TTC549 (cell line): ENCODE measurements around the gene TRPM3.

Experiments
- FAIRE-seq: peaks from 2 replicates; lab custom pipeline; 2012; peaks lifted over from hg19 to GRCh38; lab: Jason Lieb, UNC

The TRPM3 gene

GRCh38 chr9:70947086-70947485 is 174.3 kb downstream of the TRPM3 start:
- no peak for FAIRE-seq

DNA sequence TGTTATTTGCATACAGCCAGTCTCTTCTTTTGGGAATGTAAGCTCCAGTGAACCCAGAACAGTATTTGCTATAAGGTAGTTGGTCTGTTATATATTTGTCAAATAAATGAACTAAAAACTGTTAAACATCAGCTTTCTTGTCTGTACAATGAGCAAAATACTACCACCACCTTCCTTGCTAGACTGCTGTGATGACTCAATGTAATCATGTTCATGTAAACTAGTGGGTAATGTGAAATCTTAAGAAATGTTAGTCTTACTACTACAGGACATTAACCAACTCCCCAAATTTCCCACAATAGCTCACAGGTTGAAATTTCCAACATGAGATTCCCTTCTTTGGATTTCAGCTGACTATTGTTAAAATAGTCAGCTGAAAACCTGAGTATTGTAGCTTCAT is 176.1 kb downstream of the TRPM3 start:
- no peak for FAIRE-seq

GRCh38 chr9:70941191-70941590 is 180.2 kb downstream of the TRPM3 start:
- no peak for FAIRE-seq

DNA sequence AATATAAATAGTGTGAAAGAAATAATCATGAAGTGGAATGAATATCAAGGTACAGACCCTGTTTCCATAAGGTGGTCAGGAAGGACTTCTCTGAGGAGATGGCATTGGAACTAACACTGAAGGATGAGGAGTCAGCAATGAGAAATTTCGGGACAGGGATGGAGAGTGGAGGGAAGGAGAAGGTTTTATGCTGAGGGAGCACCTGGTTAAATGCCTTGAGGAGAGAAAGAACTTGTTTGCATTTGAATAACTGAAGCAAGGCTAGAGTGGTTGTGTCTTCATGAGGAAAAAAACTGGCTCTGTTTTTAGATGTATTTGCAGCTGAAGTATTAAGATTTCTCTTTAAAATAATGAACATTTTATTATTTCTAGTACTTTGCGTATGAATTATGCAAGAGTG is 180.8 kb downstream of the TRPM3 start:
- no peak for FAIRE-seq

DNA sequence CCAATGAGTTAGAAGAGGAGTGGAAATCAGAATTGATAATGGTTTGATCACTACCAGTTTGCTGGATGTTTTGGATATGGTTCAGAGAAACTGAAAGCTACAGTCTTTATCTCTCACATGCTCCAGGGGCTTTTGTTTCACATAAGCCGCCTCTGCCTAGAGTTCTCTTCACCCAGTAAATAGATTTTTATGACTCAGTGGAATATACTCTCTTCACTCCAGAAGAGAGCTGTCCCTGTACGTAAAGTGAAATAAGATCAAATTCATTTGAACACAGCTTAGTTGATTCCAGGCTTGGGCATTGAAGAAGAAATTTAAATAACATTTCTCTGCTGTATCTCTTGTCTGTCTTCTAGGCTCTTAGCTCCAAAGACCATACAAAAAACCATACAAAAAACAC is 184.9 kb downstream of the TRPM3 start:
- FAIRE-seq = no peak

- FAIRE-seq = no peak
Measured at GRCh38 chr9:70935856-70936255, 185.6 kb downstream of the TRPM3 start.

DNA sequence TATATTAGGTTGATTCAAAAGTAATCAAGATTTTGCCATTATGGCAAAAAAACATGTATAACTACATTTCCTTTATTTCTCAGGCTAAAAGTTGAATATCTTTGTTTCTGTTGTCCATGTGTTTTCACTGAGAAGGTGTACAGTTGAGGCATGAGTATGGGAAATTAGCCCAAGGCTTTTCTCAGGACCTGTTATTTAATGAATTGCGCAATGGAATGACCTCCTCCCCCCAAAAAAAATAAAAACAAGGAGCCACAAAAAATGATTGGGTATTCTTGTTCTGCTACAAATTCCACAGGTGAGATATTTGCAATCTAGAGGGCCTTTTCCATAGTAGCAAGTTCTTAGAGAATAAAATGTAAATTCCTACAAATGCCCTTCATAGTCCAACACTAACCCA is 186.8 kb downstream of the TRPM3 start:
- FAIRE-seq = no peak

DNA sequence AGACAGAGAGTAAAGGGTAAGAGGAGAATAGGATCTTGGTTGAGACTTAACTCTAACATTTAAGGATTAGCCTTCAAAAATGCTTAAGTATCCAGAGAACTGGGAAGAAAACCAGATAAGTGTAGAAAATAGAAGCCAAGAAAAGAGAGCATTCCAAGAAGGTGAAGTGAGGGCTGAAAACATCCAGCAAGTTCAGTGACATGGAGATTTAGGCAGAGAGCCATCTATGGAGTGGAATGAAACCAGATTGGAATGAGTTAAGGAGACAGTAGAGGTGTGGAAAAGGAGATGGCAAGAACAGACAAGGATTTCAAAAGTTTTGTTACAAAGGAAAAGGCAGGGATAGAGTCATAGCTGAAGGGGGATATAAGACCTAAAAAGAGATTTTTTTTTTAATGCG is 188.1 kb downstream of the TRPM3 start:
- FAIRE-seq = no peak

DNA sequence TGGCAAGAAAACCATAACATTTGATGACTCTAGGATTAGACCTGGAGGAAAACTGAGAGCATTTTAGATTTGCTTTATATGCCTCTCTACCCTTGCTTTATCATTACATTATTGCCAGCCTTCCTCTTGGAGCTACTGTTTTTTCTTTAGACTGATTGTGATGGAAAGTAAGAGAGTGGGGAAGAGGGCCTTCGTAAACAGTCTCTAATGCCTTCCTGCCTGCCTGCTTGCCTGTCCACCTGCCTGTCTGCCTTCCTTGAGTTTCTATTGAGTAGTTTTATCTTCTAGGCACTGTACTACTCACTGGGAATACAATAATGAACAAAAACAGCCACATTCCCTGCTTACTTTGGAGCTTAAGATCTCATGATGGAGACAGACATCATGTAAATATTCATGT is 189.3 kb downstream of the TRPM3 start:
- no peak for FAIRE-seq

- no peak for FAIRE-seq
Measured at GRCh38 chr9:70927530-70927929, 193.9 kb downstream of the TRPM3 start.

- FAIRE-seq = no peak
Measured at GRCh38 chr9:70924895-70925547, 196.4 kb downstream of the TRPM3 start.

DNA sequence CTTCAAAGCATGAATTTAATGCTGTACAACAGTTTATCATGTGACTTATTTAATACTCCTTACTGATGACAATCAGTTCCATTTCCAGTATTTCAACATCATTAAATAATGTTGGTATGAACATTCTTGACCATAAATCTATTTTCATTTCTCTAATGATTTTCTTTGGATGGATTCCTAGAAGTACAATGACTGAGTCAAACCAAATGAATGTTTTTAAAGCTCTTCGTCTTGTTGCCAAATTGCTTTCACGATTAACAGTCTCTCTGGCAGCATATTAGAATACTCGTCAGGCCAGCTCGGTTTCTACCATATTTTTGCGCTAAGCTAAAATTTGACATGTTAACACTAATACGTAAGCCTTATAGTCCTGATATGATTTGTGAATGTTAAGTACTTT is 197.0 kb downstream of the TRPM3 start:
- FAIRE-seq = no peak

GRCh38 chr9:70923961-70924360 is 197.5 kb downstream of the TRPM3 start:
- FAIRE-seq = no peak

GRCh38 chr9:70921136-70921535 is 200.3 kb downstream of the TRPM3 start:
- FAIRE-seq = no peak

GRCh38 chr9:70917277-70917676 is 204.1 kb downstream of the TRPM3 start:
- no peak for FAIRE-seq

DNA sequence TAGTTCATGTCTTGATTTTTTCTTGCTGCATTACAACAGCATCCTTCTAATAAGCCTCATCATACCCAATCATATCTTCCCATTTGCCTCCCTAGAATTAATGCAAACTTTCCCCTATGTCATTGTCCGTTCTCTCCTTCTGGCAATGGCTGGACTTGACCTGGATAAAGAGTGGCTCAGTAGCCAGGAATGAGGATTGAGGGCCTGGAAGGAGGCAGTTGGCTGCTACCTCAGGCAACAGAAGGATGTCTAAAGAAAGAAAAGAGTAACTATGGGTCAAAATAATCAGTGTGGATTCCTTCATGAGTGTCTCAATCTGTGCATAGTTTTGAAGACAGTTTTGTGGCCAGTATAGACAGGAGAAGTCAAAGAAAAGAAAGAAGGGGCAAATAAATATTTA is 209.6 kb downstream of the TRPM3 start:
- FAIRE-seq = no peak

DNA sequence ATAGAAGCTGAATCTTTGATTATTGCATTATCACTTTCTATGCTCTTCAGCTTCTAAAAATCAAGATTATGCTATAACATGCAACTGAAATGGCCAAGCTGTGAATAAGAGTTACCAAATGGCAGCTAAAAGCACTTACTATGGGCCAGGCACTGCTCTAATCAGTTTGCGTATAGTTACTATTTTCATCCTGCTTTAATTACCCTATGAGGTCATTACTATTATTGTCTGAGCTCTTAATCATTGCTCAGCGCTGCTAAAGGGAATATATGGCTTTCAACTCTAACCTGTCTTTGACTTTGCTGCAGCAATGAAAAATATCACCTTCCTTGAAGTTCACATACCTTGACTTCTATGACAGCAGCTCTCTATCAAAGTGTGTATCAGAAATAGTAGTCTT is 210.8 kb downstream of the TRPM3 start:
- FAIRE-seq = no peak

DNA sequence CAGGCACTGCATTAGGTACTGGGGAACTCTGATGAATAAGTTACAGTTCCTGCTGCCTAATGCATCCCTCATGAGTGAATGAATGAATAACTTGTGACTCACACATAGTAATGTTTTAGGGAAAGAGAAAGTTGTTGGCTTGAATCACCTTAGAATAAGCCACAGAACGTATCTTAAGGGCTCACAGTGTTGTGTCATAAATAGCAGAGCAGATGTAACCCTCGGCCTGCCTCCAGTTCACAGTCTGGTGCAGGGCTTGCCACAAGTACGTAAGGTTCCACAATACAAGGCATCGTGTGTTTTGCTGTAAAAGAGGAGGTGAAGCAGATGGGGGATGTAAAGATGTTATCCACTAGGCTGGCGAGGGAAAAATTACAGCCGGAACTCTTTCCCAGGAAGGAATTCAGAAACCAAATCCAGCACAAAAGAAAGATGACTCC is 218.7 kb downstream of the TRPM3 start:
- no peak for FAIRE-seq

DNA sequence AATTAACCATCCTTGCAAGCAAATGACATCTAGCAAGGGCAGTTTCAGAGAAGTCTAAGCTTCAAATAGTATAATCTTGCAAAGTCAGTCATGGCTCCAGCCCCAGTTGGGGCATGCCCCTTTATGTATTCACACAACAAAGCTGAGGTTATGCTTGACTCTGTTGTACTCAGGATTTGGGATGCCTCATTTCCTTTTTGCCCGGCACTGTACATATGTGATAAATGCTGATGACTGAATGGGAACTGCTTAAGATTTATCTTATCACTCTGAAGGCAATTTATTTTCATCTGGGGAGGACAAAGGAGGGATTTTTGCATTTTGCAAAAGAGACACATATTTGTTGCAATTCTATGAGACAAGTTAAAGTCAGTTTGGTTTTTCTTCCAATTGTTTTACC is 219.2 kb downstream of the TRPM3 start:
- FAIRE-seq = no peak

DNA sequence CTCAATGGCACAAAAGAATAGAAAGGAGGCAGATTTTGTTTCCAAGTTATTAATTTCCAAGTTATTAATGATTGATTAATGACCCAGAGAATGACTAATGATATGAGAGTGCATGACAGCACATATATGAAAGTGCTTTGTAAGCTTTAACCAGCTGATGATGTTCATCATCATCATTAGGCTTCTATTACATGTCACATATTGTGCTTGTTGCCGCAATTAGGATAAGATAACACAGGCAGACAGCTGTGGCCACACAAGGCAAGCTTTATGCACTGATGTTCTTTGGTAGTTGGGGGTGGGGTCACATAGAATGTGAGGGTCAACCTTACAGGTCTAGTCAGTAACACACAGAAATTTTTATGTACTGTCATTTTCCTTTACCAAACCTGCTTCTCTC is 219.7 kb downstream of the TRPM3 start:
- FAIRE-seq = no peak

GRCh38 chr9:70901013-70901412 is 220.4 kb downstream of the TRPM3 start:
- FAIRE-seq = no peak

GRCh38 chr9:70893580-70894122 is 227.8 kb downstream of the TRPM3 start:
- no peak for FAIRE-seq

- FAIRE-seq = no peak
Measured at GRCh38 chr9:70888471-70888870, 232.9 kb downstream of the TRPM3 start.

DNA sequence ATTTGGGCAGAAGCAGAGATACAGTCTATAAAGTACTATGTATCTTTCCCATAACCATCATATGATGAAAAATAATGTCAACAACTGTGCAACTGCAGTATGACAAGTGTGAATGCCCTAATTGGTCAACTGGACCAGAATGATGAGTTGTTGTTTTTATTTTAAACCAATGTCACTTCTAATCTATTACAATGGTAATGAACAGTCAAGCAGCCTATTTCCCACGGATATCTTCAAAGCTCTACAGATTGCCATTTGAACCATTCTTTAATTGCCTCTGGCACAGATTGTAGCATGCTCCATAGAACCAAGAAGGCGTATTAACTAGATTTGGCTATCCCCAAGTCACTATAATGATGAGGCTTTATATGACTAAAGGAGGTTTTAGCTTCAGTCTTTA is 233.6 kb downstream of the TRPM3 start:
- FAIRE-seq = no peak
